Endometrial microvascular endothelial cells (primary cell): ENCODE data around the gene SEC24D. TPM values are rescaled to one million over a fixed set of nuclear protein-coding genes. Genes with fewer than 3 reads are reported as not detected.
"Not testable (repeated sequence)": the region's sequence is repeated elsewhere in the genome, so short reads cannot be mapped to it uniquely, and the experiment has no call there.

Source experiments
- in situ Hi-C: cut with HindIII; loops from 2 replicates; pipeline ENCODE4 v1.10.0; 2017; ENCODE audit warnings: low sequenced_read_pairs, low pct_unique_long_range_greater_than_20kb; ENCODE audit errors: inconsistent ontology term
- total RNA-seq: library from RNA; depleted of rRNA; stranded (reverse); fragments of >200 nt; gene quantifications from one replicate; pipeline ENCODE4 v1.2.3, GENCODE V29; 2015; ENCODE audit errors: inconsistent ontology term

Gene SEC24D
- total RNA-seq, 1 donor from 2014 or later, result 79.9 TPM

- in situ Hi-C loops, result not testable (repeated sequence)
Measured at GRCh38 chr4:118782886-118783285, 53.0 kb downstream of the SEC24D start.

GRCh38 chr4:118777649-118778048 lies 58.3 kb downstream of the SEC24D start:
- in situ Hi-C loops, result not testable (repeated sequence)

- in situ Hi-C loops, result not testable (repeated sequence)
Measured at GRCh38 chr4:118776955-118777640, 58.8 kb downstream of the SEC24D start.

- in situ Hi-C loops, result no loop called here
Measured at GRCh38 chr4:118776157-118776954, 59.6 kb downstream of the SEC24D start.

- in situ Hi-C loops, result no loop called here
Measured at GRCh38 chr4:118775405-118775804, 60.5 kb downstream of the SEC24D start.

- in situ Hi-C loops, result no loop called here
Measured at GRCh38 chr4:118774989-118775388, 60.9 kb downstream of the SEC24D start.

- in situ Hi-C loops, result no loop called here
Measured at GRCh38 chr4:118774321-118774720, 61.6 kb downstream of the SEC24D start.

- in situ Hi-C loops, result no loop called here
Measured at GRCh38 chr4:118773429-118773792, 62.5 kb downstream of the SEC24D start.

GRCh38 chr4:118772767-118773428 lies 63.0 kb downstream of the SEC24D start:
- in situ Hi-C loops, result no loop called here

- in situ Hi-C loops, result no loop called here
Measured at GRCh38 chr4:118772081-118772766, 63.7 kb downstream of the SEC24D start.

- in situ Hi-C loops, result no loop called here
Measured at GRCh38 chr4:118770741-118771187, 65.2 kb downstream of the SEC24D start.

GRCh38 chr4:118769161-118769560 lies 66.8 kb downstream of the SEC24D start:
- in situ Hi-C loops, result no loop called here

GRCh38 chr4:118767109-118767508 lies 68.8 kb downstream of the SEC24D start:
- in situ Hi-C loops, result no loop called here

- in situ Hi-C loops, result no loop called here
Measured at GRCh38 chr4:118765399-118765798, 70.5 kb downstream of the SEC24D start.

- in situ Hi-C loops, result no loop called here
Measured at GRCh38 chr4:118762730-118763477, 73.0 kb downstream of the SEC24D start.

- in situ Hi-C loops, result no loop called here
Measured at GRCh38 chr4:118762155-118762554, 73.8 kb downstream of the SEC24D start.

- in situ Hi-C loops, result no loop called here
Measured at GRCh38 chr4:118761397-118762016, 74.4 kb downstream of the SEC24D start.

- in situ Hi-C loops, result no loop called here
Measured at GRCh38 chr4:118760493-118760892, 75.4 kb downstream of the SEC24D start.
